Measurements from ENCODE around the gene CDH24.

Gene CDH24

GRCh38 chr14:23045419-23046357 is 11.6 kb downstream of the CDH24 start:
- no peak for DNase-seq (ENCODE audit: low read depth, low spot score)

DNA sequence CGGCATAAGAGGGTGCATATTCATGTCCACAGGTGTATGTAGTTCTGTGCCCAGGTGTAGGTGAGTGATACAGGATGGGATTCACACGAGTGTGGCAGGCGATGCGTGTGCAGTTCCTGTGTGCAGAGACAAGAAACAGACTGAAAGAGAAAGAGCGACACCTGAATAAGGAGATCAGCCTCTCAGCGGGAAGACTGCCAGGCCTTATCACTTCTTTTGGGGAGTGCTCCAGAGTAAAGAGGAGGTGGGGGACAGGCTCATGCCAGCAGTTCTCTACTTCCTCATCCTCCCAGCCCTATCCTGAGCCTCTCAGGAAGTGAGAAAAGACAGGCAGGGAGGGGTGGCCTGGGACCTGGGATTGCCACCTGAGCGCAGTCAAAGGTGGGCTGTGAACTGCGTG is 12.5 kb downstream of the CDH24 start:
- no peak for DNase-seq (ENCODE audit: low read depth, low spot score)

DNA sequence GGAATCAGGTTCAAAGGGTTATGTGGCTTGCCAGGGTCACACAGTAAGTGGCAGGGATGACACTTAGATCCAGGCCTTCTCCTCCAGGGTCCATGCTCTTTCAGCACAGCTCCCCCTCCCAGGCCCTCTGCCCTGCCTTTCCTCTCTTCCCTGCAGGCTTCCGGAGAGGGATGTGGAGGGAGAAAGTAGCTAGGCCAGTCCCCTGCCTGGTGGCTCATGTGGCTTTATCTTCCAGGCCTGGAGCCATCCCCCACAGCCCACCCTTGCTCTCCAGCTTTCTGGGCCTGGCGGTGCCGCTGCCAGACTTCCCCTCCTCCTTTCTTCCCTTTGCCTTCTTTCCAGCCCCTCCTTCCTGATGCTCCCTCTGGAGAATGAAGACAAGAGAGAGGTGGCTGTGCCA is 13.6 kb downstream of the CDH24 start:
- DNase-seq (ENCODE audit: low read depth, low spot score): no peak

- no peak for DNase-seq (ENCODE audit: low read depth, low spot score)
These were observed 14.2 kb downstream of the CDH24 start for GRCh38 chr14:23043145-23043544.

DNA sequence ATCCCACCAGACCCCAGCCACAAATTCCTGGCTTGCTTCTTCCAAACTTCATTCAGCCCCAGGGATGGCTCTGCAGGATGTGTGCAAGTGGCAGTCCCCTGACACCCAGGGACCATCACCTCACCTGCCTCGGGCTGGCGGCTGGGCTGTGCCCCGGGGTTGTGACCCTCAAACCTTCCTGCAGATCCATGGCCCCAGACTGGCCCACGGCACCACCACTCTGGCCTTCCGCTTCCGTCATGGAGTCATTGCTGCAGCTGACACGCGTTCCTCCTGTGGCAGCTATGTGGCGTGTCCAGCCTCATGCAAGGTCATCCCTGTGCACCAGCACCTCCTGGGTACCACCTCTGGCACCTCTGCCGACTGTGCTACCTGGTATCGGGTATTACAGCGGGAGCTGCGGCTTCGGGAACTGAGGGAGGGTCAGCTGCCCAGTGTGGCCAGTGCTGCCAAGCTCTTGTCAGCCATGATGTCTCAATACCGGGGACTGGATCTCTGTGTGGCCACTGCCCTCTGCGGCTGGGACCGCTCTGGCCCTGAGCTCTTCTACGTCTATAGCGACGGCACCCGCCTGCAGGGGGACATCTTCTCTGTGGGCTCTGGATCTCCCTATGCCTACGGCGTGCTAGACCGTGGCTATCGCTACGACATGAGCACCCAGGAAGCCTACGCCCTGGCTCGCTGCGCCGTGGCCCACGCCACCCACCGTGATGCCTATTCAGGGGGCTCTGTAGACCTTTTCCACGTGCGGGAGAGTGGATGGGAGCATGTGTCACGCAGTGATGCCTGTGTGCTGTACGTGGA is 15.0 kb downstream of the CDH24 start, which contains the start of gene PSMB11:
PSMB11 (plus strand) TSS at position 51 of the 804 bp plus-strand sequence; CDS start at position 65, 14 bp downstream.
- DNase-seq (ENCODE audit: low read depth, low spot score): no peak

DNA sequence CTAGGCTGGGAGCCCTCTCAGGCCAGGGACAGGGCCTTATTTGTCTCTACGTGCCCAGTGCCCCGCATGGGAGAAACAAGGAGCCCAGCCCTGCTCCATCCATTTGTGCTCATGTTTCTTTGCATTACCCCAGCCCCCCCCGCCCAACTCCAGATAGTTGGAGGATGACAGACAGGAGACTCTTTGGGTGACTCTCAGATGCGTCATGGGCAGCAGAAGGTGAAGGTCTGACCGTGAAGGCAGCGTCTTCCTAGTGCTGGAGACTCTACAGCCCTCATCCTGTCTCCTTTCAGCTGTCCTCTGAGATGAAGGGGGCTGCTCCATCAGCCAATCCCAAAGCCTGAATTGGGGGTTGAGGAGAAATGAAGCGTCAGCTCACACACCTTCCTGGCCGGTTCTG is 15.6 kb downstream of the CDH24 start:
- no peak for DNase-seq (ENCODE audit: low read depth, low spot score)

DNA sequence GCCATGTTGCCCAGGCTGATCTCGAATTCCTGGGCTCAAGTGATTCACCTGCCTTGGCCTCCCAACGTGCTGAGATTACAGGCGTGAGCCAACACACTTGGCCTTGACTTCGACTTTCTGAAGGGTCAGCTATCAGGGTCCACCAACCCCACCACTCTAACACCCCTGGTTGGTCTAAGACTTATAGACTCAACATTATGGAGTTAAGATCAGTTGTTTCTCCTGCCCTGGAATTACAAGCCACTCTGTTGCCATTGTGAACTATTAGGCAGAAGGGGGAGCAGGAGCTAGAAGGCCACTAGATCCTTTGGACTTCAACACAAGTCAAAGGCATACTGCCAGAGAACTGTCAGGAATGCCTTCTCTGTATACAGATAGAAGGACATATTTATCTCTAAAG is 17.2 kb downstream of the CDH24 start:
- DNase-seq (ENCODE audit: low read depth, low spot score): no peak

- DNase-seq (ENCODE audit: low read depth, low spot score): no peak
These were observed 21.8 kb downstream of the CDH24 start for GRCh38 chr14:23035303-23036144.

DNA sequence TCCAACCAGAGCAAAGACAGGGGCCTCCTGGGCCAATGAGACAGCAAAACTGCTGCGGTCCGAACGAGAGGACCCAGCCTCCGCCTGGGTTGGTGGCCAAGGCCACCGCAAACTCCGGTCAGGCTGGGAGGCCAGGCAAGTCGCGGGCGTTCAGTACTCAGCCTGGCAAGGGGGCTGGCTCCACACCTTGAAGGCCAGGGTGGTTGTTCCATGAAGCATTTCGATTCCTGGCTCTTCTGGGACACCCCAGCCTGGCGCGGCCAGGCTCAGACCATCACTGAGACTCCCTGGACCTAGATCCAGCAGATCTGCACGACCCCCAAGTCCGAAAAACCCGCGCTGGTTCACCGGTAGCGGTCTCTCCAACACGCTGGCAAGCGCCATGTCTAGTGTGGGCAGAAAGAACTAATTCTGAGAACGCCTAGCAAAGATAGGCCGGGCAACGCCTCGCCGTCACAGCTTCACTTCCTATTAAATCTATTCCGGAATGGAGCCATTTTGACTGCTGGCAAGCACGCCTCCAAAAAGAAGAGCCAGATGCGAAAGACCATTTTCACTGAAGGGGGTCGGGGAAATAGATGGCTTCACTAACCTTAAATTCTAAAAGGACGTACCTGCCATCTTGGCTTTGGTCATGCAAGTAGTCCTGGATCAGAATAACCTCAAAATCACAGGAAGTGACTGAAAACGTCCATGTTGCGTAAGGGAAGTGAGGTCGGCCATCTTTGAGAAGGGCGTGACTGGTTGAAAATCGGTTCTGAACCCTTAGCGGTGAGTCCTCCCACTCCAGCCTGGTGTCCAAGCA is 22.6 kb downstream of the CDH24 start, which contains the start of gene PSMB5:
PSMB5 (minus strand) TSS at position 403 of the 805 bp plus-strand sequence; CDS start at position 384, 19 bp downstream.
- peak; percentile 96 for DNase-seq (ENCODE audit: low read depth, low spot score)

- no peak for DNase-seq (ENCODE audit: low read depth, low spot score)
These were observed 23.4 kb downstream of the CDH24 start for GRCh38 chr14:23033801-23034497.

- DNase-seq (ENCODE audit: low read depth, low spot score): no peak
These were observed 24.0 kb downstream of the CDH24 start for GRCh38 chr14:23033251-23033727.

DNA sequence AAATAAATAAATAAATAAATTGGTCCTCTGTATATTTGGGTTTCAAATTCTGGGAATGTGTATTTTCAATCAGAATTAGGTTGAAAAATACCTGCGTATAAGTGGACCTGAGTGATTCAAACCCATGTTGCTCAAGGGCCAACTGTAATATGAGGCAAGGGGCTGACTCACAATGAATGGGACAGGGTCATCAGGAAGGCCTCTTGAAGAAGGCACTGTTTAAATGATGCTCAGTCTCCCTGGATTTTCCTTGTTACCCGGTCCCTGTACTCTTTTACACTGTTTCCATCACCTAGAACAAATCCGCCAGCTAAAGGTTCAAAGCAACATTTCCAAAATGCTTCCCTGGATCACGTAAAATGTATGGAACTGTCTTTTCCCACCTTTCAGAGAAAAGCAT is 26.4 kb downstream of the CDH24 start:
- no peak for DNase-seq (ENCODE audit: low read depth, low spot score)

GRCh38 chr14:23028799-23029198 is 28.5 kb downstream of the CDH24 start:
- no peak for DNase-seq (ENCODE audit: low read depth, low spot score)

DNA sequence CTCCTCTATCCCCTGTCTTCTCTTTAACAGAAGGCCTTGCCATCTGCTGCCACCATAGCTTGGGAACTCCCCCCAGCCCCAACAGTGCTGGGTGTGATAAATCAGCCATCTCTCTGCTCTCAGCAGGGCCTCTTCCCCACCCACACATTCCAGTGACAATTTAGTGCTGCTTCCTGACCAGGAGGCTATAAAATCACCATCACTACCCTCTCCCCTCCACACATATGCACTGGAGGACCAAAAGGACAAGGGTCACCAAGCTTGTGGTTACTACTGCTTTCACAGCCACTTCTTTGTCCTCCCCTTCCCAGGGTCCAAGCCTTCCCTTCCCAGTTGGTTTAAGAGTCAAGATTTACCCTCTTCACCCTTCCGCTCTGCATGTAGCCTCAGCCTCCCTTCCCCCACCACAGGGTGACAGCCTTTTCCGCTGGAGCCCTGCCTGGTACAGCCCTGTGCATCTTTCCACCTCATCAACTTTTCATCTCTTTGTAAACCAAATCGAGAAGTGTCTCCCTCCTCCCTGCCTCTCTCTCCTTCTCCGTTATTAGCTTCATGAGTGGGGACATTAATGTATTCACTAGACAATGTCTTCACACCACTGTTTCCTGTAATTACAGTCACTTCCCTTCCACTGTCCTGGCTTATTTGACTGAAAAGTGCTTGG is 32.0 kb downstream of the CDH24 start:
- DNase-seq (ENCODE audit: low read depth, low spot score): no peak

DNA sequence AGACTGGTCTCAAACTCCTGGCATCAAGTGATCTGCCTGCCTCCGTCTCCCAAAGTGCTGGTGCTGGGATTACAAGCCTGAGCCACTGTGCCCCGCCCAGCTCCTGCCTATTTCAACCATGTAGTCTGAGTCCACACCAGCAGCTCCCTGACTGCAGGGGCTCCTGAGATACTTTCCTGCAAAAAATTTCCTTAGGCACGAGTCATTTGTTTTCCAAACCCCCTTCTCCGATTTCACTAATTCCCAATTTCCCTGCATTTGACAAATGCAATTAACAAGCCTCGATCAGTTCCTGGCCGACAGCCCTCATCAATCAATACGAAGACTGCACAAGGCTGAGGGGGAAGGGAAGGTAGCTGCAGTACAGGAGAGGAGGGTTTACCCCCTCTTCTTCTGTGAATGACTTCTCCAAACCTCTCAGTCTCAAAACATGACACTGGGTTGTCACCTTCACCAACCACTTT is 32.7 kb downstream of the CDH24 start:
- no peak for DNase-seq (ENCODE audit: low read depth, low spot score)

- no peak for DNase-seq (ENCODE audit: low read depth, low spot score)
These were observed 33.5 kb downstream of the CDH24 start for GRCh38 chr14:23023795-23024152.

DNA sequence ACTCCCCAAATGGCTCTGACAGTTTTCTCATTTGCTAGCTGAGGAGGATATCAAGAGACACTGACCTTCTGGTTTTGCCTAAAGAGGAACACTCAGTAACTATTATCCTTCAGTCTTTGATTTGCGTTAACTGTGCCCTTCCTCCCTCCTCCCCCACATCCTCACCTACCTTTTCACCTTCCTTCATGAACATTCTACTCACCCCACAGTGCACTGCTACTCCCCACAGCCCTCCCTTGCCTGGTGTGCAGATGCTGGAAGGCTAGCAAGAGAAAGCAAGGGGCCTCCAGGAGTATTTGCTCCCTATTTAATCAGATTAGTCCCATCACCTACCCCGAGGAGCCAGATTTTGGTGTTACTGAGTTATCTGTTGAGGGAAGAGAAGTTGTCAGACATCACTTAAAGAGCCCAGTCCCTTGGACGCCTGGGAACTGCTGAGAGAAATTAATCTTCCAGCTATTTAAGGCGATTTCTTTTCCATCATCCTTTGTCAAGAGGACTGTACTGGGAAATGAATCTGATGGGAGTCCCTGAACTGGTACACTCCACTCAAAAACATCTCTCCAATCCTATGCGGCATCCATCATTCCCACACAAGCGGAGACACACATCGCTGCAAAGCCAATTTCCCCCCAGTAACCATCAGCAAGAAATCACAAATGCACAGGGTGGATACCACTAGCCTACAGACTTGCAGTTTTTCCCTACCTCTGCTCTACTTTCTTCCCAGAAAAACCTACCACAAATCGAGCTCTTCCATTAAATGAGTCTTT is 34.1 kb downstream of the CDH24 start:
- no peak for DNase-seq (ENCODE audit: low read depth, low spot score)

DNA sequence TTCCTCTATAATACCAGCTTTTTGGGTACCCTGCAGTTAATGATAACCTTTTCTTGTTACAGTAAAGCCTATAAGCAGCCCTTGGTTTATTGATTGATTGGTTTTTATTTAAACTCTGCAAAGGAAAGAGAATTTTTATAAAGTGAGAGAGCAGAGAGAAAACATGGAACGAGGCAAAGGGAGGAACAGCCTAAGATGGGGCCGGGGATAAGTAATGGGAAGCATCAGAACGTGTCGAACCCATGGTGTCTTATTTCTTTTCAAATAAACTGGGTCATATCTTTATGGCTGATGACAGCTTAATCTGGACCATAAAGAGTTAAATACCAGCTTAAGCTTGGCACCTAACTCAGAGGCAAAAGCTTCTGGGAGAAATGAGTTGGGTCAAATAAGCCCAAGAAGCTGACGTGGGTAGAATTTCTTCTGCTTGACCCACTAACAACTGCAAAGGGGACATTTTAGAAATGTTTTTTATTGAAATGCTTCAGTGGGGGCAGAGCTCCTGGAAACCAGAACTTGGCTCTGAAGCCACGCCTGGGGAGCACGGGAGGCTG is 35.4 kb downstream of the CDH24 start:
- no peak for DNase-seq (ENCODE audit: low read depth, low spot score)
